Rectal smooth muscle tissue (tissue), 1 donor: Measurements from ENCODE around the gene AP2B1.

Experiments
- H3K27ac ChIP-seq: one replicate; pipeline ENCODE4 v1.7.0; 2013; ENCODE audit warnings: low read depth, low read length, inconsistent platforms
- H3K27me3 ChIP-seq: one replicate; pipeline ENCODE4 v1.7.0; 2013; ENCODE audit warnings: low read length; ENCODE audit not compliant: control insufficient read depth, insufficient read depth
- H3K36me3 ChIP-seq: one replicate; pipeline ENCODE4 v1.7.0; 2013; ENCODE audit warnings: low read length; ENCODE audit not compliant: control insufficient read depth, insufficient read depth
- H3K4me1 ChIP-seq: one replicate; pipeline ENCODE4 v1.7.0; 2013; ENCODE audit warnings: low read length; ENCODE audit not compliant: control insufficient read depth, insufficient read depth
- H3K4me3 ChIP-seq: one replicate; pipeline ENCODE4 v1.7.0; 2013; ENCODE audit warnings: low read length
- H3K9ac ChIP-seq: one replicate; pipeline ENCODE4 v1.7.0; 2013; ENCODE audit warnings: low read length

The AP2B1 gene

GRCh38 chr17:35660902-35661301 is 73.8 kb downstream of the AP2B1 start:
- H3K4me3 ChIP-seq = no peak overlapping the region
- peaks cover 10% of the 10 kb centered on the region for H3K36me3 ChIP-seq
- no peak overlapping the region for H3K27ac ChIP-seq
- no peak overlapping the region for H3K9ac ChIP-seq
- H3K4me1 ChIP-seq = no peaks in the 10 kb centered on the region
- H3K27me3 ChIP-seq = no peaks in the 10 kb centered on the region

- Histone ChIP-seq H3K36me3 (peaks cover 4% of the 10 kb centered on the region), H3K4me3 (no peak overlapping the region)
Observed at GRCh38 chr17:35664685-35665084, 77.6 kb downstream of the AP2B1 start.

GRCh38 chr17:35665662-35666061 is 78.5 kb downstream of the AP2B1 start:
- Histone ChIP-seq H3K27me3 (no peaks in the 10 kb centered on the region), H3K36me3 (peaks cover 5% of the 10 kb centered on the region)

More at GRCh38 chr17:35664685-35665084, 77.6 kb downstream of the AP2B1 start:
- Histone ChIP-seq H3K27ac (no peak overlapping the region), H3K9ac (no peak overlapping the region), H3K4me1 (no peaks in the 10 kb centered on the region), H3K27me3 (no peaks in the 10 kb centered on the region)

GRCh38 chr17:35666070-35666469 is 78.9 kb downstream of the AP2B1 start:
- no peaks in the 10 kb centered on the region for H3K27me3 ChIP-seq
- peaks cover 10% of the 10 kb centered on the region for H3K36me3 ChIP-seq
- no peak overlapping the region for H3K4me3 ChIP-seq
- H3K27ac ChIP-seq = no peak overlapping the region
- no peaks in the 10 kb centered on the region for H3K4me1 ChIP-seq
- H3K9ac ChIP-seq = no peak overlapping the region

More at GRCh38 chr17:35665662-35666061, 78.5 kb downstream of the AP2B1 start:
- Histone ChIP-seq H3K4me3 (no peak overlapping the region), H3K27ac (no peak overlapping the region), H3K4me1 (no peaks in the 10 kb centered on the region), H3K9ac (no peak overlapping the region)

- Histone ChIP-seq H3K36me3 (peaks cover 11% of the 10 kb centered on the region), H3K9ac (no peak overlapping the region), H3K4me3 (no peak overlapping the region), H3K27ac (no peak overlapping the region), H3K27me3 (no peaks in the 10 kb centered on the region), H3K4me1 (no peaks in the 10 kb centered on the region)
Observed at GRCh38 chr17:35666967-35667532, 79.9 kb downstream of the AP2B1 start.

- Histone ChIP-seq H3K4me1 (no peaks in the 10 kb centered on the region), H3K27ac (no peak overlapping the region), H3K36me3 (peaks cover 13% of the 10 kb centered on the region), H3K9ac (no peak overlapping the region), H3K27me3 (no peaks in the 10 kb centered on the region), H3K4me3 (no peak overlapping the region)
Observed at GRCh38 chr17:35668802-35669201, 81.7 kb downstream of the AP2B1 start.

- no peak overlapping the region for H3K9ac ChIP-seq
- H3K4me3 ChIP-seq = no peak overlapping the region
- no peaks in the 10 kb centered on the region for H3K4me1 ChIP-seq
- no peak overlapping the region for H3K27ac ChIP-seq
- no peaks in the 10 kb centered on the region for H3K27me3 ChIP-seq
- H3K36me3 ChIP-seq = peaks cover 19% of the 10 kb centered on the region
Observed at GRCh38 chr17:35674552-35674951, 87.4 kb downstream of the AP2B1 start.

- Histone ChIP-seq H3K27ac (no peak overlapping the region), H3K27me3 (no peaks in the 10 kb centered on the region), H3K9ac (no peak overlapping the region), H3K36me3 (peaks cover 14% of the 10 kb centered on the region), H3K4me3 (no peak overlapping the region), H3K4me1 (no peaks in the 10 kb centered on the region)
Observed at GRCh38 chr17:35676441-35676840, 89.3 kb downstream of the AP2B1 start.

GRCh38 chr17:35679007-35679682 is 92.0 kb downstream of the AP2B1 start:
- Histone ChIP-seq H3K36me3 (peaks cover 19% of the 10 kb centered on the region), H3K9ac (no peak overlapping the region), H3K27me3 (no peaks in the 10 kb centered on the region), H3K4me3 (no peak overlapping the region), H3K4me1 (no peaks in the 10 kb centered on the region), H3K27ac (no peak overlapping the region)

- Histone ChIP-seq H3K36me3 (peaks cover 13% of the 10 kb centered on the region), H3K9ac (no peak overlapping the region), H3K27me3 (no peaks in the 10 kb centered on the region), H3K27ac (no peak overlapping the region), H3K4me1 (no peaks in the 10 kb centered on the region), H3K4me3 (no peak overlapping the region)
Observed at GRCh38 chr17:35683591-35683990, 96.5 kb downstream of the AP2B1 start.

- Histone ChIP-seq H3K9ac (no peak overlapping the region), H3K27ac (no peak overlapping the region), H3K4me1 (no peaks in the 10 kb centered on the region), H3K36me3 (peaks cover 13% of the 10 kb centered on the region), H3K4me3 (no peak overlapping the region), H3K27me3 (no peaks in the 10 kb centered on the region)
Observed at GRCh38 chr17:35684055-35684802, 97.1 kb downstream of the AP2B1 start.

GRCh38 chr17:35692512-35693210 is 105.5 kb downstream of the AP2B1 start:
- Histone ChIP-seq H3K4me3 (no peak overlapping the region), H3K27me3 (no peaks in the 10 kb centered on the region), H3K4me1 (no peaks in the 10 kb centered on the region), H3K36me3 (peaks cover 26% of the 10 kb centered on the region), H3K27ac (no peak overlapping the region), H3K9ac (no peak overlapping the region)
